K562 (cell line): Measurements from ENCODE around the gene AQP5. TPM values are rescaled to one million over a fixed set of nuclear protein-coding genes. Genes with fewer than 3 reads are reported as not detected.

Experiments
- ATAC-seq: fragments of 200-7000 bp; cut with Tn5 transposase; 3 replicates; pipeline ENCODE4 v1.9.1; 2020; ENCODE audit warnings: moderate library complexity
- BruUV-seq: library from RNA; stranded (reverse); fragments of 400-500 nt; replicated peaks from 2 replicates; lab custom pipeline; 2021; lab: Mats Ljungman, UMichigan
- CTCF ChIA-PET: fragments of 300-600 bp; formaldehyde crosslinking; extraction: SDS; loops from one replicate; lab custom pipeline; 2021; ENCODE audit warnings: low intra/inter-chr PET ratio; lab: Yijun Ruan, JAX
- POLR2A ChIA-PET: fragments of 300-600, 350-650 bp; sonication (Branson Sonifier 250); formaldehyde crosslinking; extraction: SDS; loops from one replicate; lab custom pipeline; 2021; ENCODE audit warnings: antibody characterized with exemption, inconsistent platforms; lab: Yijun Ruan, JAX
- DNase-seq, 4 experiments: peaks; one replicate each; pipeline versions ENCODE4 v3.0.0 to v3.0.0-alpha.2; 2011 to 2018; ENCODE audit warnings: low spot score in 3 of 4, mixed read lengths in 3 of 4; ENCODE audit errors: extremely low read depth in 1 of 4
- FAIRE-seq: peaks from 2 replicates; lab custom pipeline; 2011; peaks lifted over from hg19 to GRCh38; lab: Jason Lieb, UNC
- H2AFZ ChIP-seq: 2 replicates; pipeline ENCODE4 v1.6.0; 2011; ENCODE audit warnings: low read depth, low read length, control low read depth, inconsistent platforms
- H3K27ac ChIP-seq: fragments of 200-600 bp; 3 replicates; pipeline ENCODE4 v1.8.0; 2011; ENCODE audit warnings: low read depth, mild to moderate bottlenecking, control low read depth, inconsistent platforms, low read length, moderate library complexity, mixed read lengths; ENCODE audit errors: extremely low read depth
- H3K27me3 ChIP-seq, 2 experiments: fragments of 300-600 bp in 1 of 2; 2 replicates in 1 of 2; 3 replicates in 1 of 2; pipeline versions ENCODE4 v1.6.0 to v1.8.0; 2011; ENCODE audit warnings: inconsistent platforms in 2 of 2, low read length in 2 of 2, mild to moderate bottlenecking in 1 of 2, mixed read lengths in 1 of 2, moderate library complexity in 1 of 2; ENCODE audit not compliant: control insufficient read depth in 2 of 2, insufficient read depth in 2 of 2
- H3K36me3 ChIP-seq: fragments of 300-600 bp; 3 replicates; pipeline ENCODE4 v1.8.0; 2011; ENCODE audit warnings: mild to moderate bottlenecking, low read length, inconsistent platforms; ENCODE audit not compliant: control insufficient read depth, insufficient read depth
- H3K4me1 ChIP-seq, 2 experiments: fragments of 200-600 bp in 1 of 2; replicated peaks in 1 of 2; 2 replicates in 1 of 2; 3 replicates in 1 of 2; pipeline versions ENCODE4 v1.5.1 to v1.8.0; 2011; ENCODE audit warnings: inconsistent platforms in 2 of 2, low read length in 2 of 2, mild to moderate bottlenecking in 1 of 2, mixed read lengths in 1 of 2, moderate library complexity in 1 of 2; ENCODE audit not compliant: control insufficient read depth in 2 of 2, insufficient read depth in 2 of 2
- H3K4me2 ChIP-seq: 2 replicates; pipeline ENCODE4 v1.6.1; 2011; ENCODE audit warnings: low read length, control low read depth, inconsistent platforms, mixed read lengths; ENCODE audit not compliant: insufficient read depth
- H3K4me3 ChIP-seq: fragments of 200-600 bp; sonication (generic), shearing (Covaris generic); 2 replicates; pipeline ENCODE4 v1.5.1; 2016; ENCODE audit warnings: control low read depth, inconsistent platforms
- H3K79me2 ChIP-seq: fragments of 200-600 bp; 3 replicates; pipeline ENCODE4 v1.8.0; 2011; ENCODE audit warnings: low read length, inconsistent platforms; ENCODE audit not compliant: control insufficient read depth, insufficient read depth
- H3K9ac ChIP-seq, 2 experiments: 2 replicates each; pipeline versions ENCODE4 v1.6.0 to v1.6.1; 2011; ENCODE audit warnings: low read depth in 2 of 2, low read length in 2 of 2, control low read depth in 1 of 2, inconsistent platforms in 1 of 2, mild to moderate bottlenecking in 1 of 2, mixed read lengths in 1 of 2; ENCODE audit not compliant: insufficient read depth in 1 of 2
- H3K9me1 ChIP-seq: one replicate; pipeline ENCODE4 v1.6.0; 2011; ENCODE audit warnings: inconsistent platforms, mild to moderate bottlenecking, low read length, moderate library complexity; ENCODE audit not compliant: control insufficient read depth, insufficient read depth
- H3K9me3 ChIP-seq: replicated peaks from 2 replicates; pipeline ENCODE4 v1.5.1; 2011; ENCODE audit warnings: low read depth, low read length, inconsistent platforms; ENCODE audit not compliant: control insufficient read depth, insufficient read depth
- H4K20me1 ChIP-seq: replicated peaks from 2 replicates; pipeline ENCODE4 v1.6.1; 2011; ENCODE audit warnings: low read length, inconsistent platforms, mixed read lengths; ENCODE audit not compliant: control insufficient read depth, insufficient read depth
- DACH1 ChIP-seq: fragments of 450-650 bp; IDR thresholded peaks from 2 replicates; pipeline ENCODE4 v1.6.1; 2018; ENCODE audit not compliant: partially characterized antibody
- HBP1 ChIP-seq: fragments of 450-650 bp; formaldehyde crosslinking; IDR thresholded peaks from 2 replicates; pipeline ENCODE4 v1.4.0; 2022; ENCODE audit warnings: missing genetic modification characterization
- PHB ChIP-seq: fragments of 250-450 bp; sonication (Bioruptor Pico); IDR thresholded peaks from 2 replicates; pipeline ENCODE4 v1.5.0; 2021
- SMARCC2 ChIP-seq: fragments of 450-650 bp; IDR thresholded peaks from 2 replicates; pipeline ENCODE4 v1.6.1; 2017; ENCODE audit warnings: antibody characterized with exemption, moderate library complexity, mild to moderate bottlenecking, low read depth
- TAF9B ChIP-seq: fragments of 450-650 bp; IDR thresholded peaks from 2 replicates; pipeline ENCODE4 v1.6.1; 2018; ENCODE audit warnings: mild to moderate bottlenecking; ENCODE audit not compliant: partially characterized antibody
- TBL1XR1 ChIP-seq, 2 experiments: IDR thresholded peaks; 2 replicates each; pipeline ENCODE4 v1.6.1; 2012; ENCODE audit warnings: improper control_type of control experiment in 2 of 2, low read length in 2 of 2, mild to moderate bottlenecking in 1 of 2
- ZNF395 ChIP-seq: fragments of 200-800 bp; sonication (Bioruptor generic); IDR thresholded peaks from 2 replicates; pipeline ENCODE4 v1.6.1; 2017; ENCODE audit warnings: missing genetic modification characterization, missing compliant biosample characterization
- WGBS: fragments of 100-300 bp; shearing (Covaris generic); methylation state at CpG from one replicate; pipeline ENCODE4 v1.1.6; 2016; ENCODE audit warnings: low coverage, mixed read lengths; ENCODE audit not compliant: insufficient coverage; ENCODE audit errors: missing lambda C conversion rate; 5-methylcytosine and 5-hydroxymethylcytosine counted together
- in situ Hi-C: fragments of 300-500 bp; cut with MboI; formaldehyde crosslinking; loops from 4 replicates; pipeline ENCODE4 v1.15.0; 2018; ENCODE audit warnings: inconsistent platforms, mixed read lengths
- intact Hi-C: fragments of 100-400 bp; cut with micrococcal nuclease; formaldehyde crosslinking; loops from 2 replicates; pipeline ENCODE4 v1.14.2; 2022
- polyA plus RNA-seq, 8 experiments: library from polyadenylated mRNA; depleted of rRNA in 4 of 8; stranded (reverse) in 5 of 8; unstranded in 3 of 8; fragments of >200 nt; fragmentation: Nextera tagmentation in 2 of 8; fragmentation: Illumina TruSeq in 1 of 8; extraction: Ambion mirVana in 2 of 8; extraction: Trizol in 1 of 8; gene quantifications; 2 replicates each; pipeline versions ENCODE4 v1.2.1 to v1.2.3, GENCODE V29; 2011 to 2014; ENCODE audit warnings: inconsistent platforms in 1 of 8, missing spikeins in 1 of 8
- total RNA-seq, 7 experiments: library from RNA; depleted of rRNA in 6 of 7; stranded (reverse); fragments of >200 nt in 6 of 7; fragmentation: Illumina TruSeq in 2 of 7; extraction: Trizol in 2 of 7; gene quantifications; 2 replicates each; pipeline versions ENCODE4 v1.2.1 to v1.2.3, GENCODE V29; 2011 to 2021; ENCODE audit warnings: low replicate concordance in 1 of 7
- TF ChIP-seq, protein P1 (sequence below): fragments of 200-800 bp; sonication (Bioruptor generic); IDR thresholded peaks from 2 replicates; pipeline ENCODE4 v1.6.1; 2017; ENCODE audit warnings: missing genetic modification characterization, missing compliant biosample characterization
- TF ChIP-seq, protein P2 (sequence below): sonication (generic); formaldehyde crosslinking; IDR thresholded peaks from 2 replicates; pipeline ENCODE4 v1.8.0; 2022; ENCODE audit warnings: mild to moderate bottlenecking, low read depth, missing genetic modification reagents

Gene AQP5
- total and polyA plus RNA-seq, 9 of the 15 experiments (the other 6 are each of a cell fraction or from before 2014, with no cell fraction given): not detected

DNA sequence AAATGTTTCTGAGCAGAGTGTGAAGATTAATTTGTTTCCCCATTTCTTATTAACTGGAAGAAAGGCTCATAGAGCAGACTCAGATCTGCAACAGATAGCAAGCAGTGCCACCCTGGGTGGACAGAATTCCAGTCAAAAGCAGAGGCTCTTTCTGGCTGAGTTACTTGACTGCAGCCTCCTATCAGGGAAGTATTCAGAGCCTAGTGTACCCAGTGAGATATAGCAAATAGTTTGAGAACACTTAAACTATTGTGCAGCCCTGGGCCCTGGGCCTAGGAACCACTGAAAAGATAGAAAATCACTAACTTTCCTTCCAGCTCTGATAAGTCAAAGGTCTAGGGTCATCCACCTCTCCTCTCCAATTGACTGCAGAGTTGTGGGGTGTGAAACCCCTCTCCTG is 22.4 kb upstream of the AQP5 start:
- TF ChIP-seq TBL1XR1 (IDR thresholded peaks at IDR 0.05; ENCODE audit: low read length in 2 of 2): no peak
- TF ChIP-seq, all 486 proteins: peak for 0
- FAIRE-seq: no peak
- H3K27ac ChIP-seq: no peak overlapping the region

GRCh38 chr12:49939707-49940106 is 22.0 kb upstream of the AQP5 start:
- H3K27ac ChIP-seq: no peak overlapping the region
- BruUV-seq: no TSS peak
- ATAC-seq: no peak
- POLR2A ChIA-PET: interaction anchor here (1.0 to 1.3 kb wide), 3 partner anchors 10 to 23 kb away, joined by 3 read pairs; no protein-coding TSS in a partner anchor
- no peaks in the 10 kb centered on the region for H3K9me1 ChIP-seq
- CTCF ChIA-PET: no interaction called here
- no peaks in the 10 kb centered on the region for H3K79me2 ChIP-seq
- whole genome bisulfite sequencing: 89% methylated on average over 1 of the region's 1 CpG
- H3K9me3 ChIP-seq: no peaks in the 10 kb centered on the region
- H3K4me2 ChIP-seq: no peak overlapping the region
- H2AFZ ChIP-seq: no peak overlapping the region
- no peak for DNase-seq
- H3K36me3 ChIP-seq: no peaks in the 10 kb centered on the region
- in situ Hi-C loops (no loop called here), intact Hi-C loops (no loop called here)
- H3K4me3 ChIP-seq: no peak overlapping the region
- no peak overlapping the region for H3K9ac ChIP-seq
- no peaks in the 10 kb centered on the region for H4K20me1 ChIP-seq
- H3K4me1 ChIP-seq: peaks cover 1 to 7% of the 10 kb centered on the region in 2 experiments; a peak in 3 of 5 replicates
- H3K27me3 ChIP-seq: no peaks in the 10 kb centered on the region
- FAIRE-seq: no peak
- TF ChIP-seq HBP1 (CRISPR knock-in tag) (no peak), ZNF395 (no peak), TAF9B (no peak), PHB (CRISPR knock-in tag) (no peak), DACH1 (no peak), SMARCC2 (no peak)
- TF ChIP-seq, protein P1, sequence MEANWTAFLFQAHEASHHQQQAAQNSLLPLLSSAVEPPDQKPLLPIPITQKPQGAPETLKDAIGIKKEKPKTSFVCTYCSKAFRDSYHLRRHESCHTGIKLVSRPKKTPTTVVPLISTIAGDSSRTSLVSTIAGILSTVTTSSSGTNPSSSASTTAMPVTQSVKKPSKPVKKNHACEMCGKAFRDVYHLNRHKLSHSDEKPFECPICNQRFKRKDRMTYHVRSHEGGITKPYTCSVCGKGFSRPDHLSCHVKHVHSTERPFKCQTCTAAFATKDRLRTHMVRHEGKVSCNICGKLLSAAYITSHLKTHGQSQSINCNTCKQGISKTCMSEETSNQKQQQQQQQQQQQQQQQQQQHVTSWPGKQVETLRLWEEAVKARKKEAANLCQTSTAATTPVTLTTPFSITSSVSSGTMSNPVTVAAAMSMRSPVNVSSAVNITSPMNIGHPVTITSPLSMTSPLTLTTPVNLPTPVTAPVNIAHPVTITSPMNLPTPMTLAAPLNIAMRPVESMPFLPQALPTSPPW: no peak
- TF ChIP-seq, protein P2, sequence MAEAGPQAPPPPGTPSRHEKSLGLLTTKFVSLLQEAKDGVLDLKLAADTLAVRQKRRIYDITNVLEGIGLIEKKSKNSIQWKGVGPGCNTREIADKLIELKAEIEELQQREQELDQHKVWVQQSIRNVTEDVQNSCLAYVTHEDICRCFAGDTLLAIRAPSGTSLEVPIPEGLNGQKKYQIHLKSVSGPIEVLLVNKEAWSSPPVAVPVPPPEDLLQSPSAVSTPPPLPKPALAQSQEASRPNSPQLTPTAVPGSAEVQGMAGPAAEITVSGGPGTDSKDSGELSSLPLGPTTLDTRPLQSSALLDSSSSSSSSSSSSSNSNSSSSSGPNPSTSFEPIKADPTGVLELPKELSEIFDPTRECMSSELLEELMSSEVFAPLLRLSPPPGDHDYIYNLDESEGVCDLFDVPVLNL: no peak

More for the DNA sequence above, 22.4 kb upstream of the AQP5 start:
- no peaks in the 10 kb centered on the region for H3K79me2 ChIP-seq
- POLR2A ChIA-PET: interaction anchor here (1.0 to 1.3 kb wide), 3 partner anchors 10 to 24 kb away, joined by 3 read pairs; no protein-coding TSS in a partner anchor
- no peak overlapping the region for H2AFZ ChIP-seq
- H3K4me2 ChIP-seq: no peak overlapping the region
- no peaks in the 10 kb centered on the region for H3K36me3 ChIP-seq
- ATAC-seq: no peak
- intact Hi-C loops (no loop called here), in situ Hi-C loops (no loop called here)
- no peaks in the 10 kb centered on the region for H3K27me3 ChIP-seq
- CTCF ChIA-PET: no interaction called here
- no peaks in the 10 kb centered on the region for H4K20me1 ChIP-seq
- no peak overlapping the region for H3K9ac ChIP-seq
- H3K4me1 ChIP-seq: peaks cover 0 to 7% of the 10 kb centered on the region in 2 experiments; a peak in 2 of 5 replicates
- no peaks in the 10 kb centered on the region for H3K9me1 ChIP-seq
- DNase-seq: no peak
- no peak overlapping the region for H3K4me3 ChIP-seq
- no TSS peak for BruUV-seq
- no peaks in the 10 kb centered on the region for H3K9me3 ChIP-seq
